HG03565 (cell line): ENCODE data around the gene RBMS1.

ENCODE experiments used
- ATAC-seq: cut with Tn5 transposase; IDR thresholded peaks from one replicate; pipeline ENCODE4 v1.9.1; 2021; ENCODE audit warnings: mild to moderate bottlenecking, moderate library complexity; ENCODE audit not compliant: unreplicated experiment

The RBMS1 gene

GRCh38 chr2:160232905-160233475 is 260.6 kb downstream of the RBMS1 start:
- ATAC-seq: no peak

- no peak for ATAC-seq
Observed at GRCh38 chr2:160229591-160229990, 264.0 kb downstream of the RBMS1 start.

GRCh38 chr2:160228141-160228917 is 265.3 kb downstream of the RBMS1 start:
- no peak for ATAC-seq

- no peak for ATAC-seq
Observed at GRCh38 chr2:160227293-160227915, 266.2 kb downstream of the RBMS1 start.

- no peak for ATAC-seq
Observed at GRCh38 chr2:160226367-160226766, 267.2 kb downstream of the RBMS1 start.

- ATAC-seq: no peak
Observed at GRCh38 chr2:160225722-160226121, 267.9 kb downstream of the RBMS1 start.

GRCh38 chr2:160224507-160224906 is 269.1 kb downstream of the RBMS1 start:
- no peak for ATAC-seq

GRCh38 chr2:160224060-160224459 is 269.5 kb downstream of the RBMS1 start:
- peak; percentile 97 for ATAC-seq

- ATAC-seq: no peak
Observed at GRCh38 chr2:160223560-160223959, 270.0 kb downstream of the RBMS1 start.

GRCh38 chr2:160222546-160223283 is 270.9 kb downstream of the RBMS1 start:
- no peak for ATAC-seq
